Panc1 (cell line): Measurements from ENCODE around the gene IL1RAPL1. TPM values are rescaled to one million over a fixed set of nuclear protein-coding genes. Genes with fewer than 3 reads are reported as not detected.
"Not testable (repeated sequence)": the region's sequence is repeated elsewhere in the genome, so short reads cannot be mapped to it uniquely, and the experiment has no call there.

ENCODE experiments used
- ATAC-seq: fragments of 200-7000 bp; cut with Tn5 transposase; 2 replicates; pipeline ENCODE4 v1.9.1; 2020; ENCODE audit warnings: mild to moderate bottlenecking, moderate library complexity
- BruUV-seq: library from RNA; stranded (reverse); fragments of 400-500 nt; replicated peaks from 2 replicates; lab custom pipeline; 2021; lab: Mats Ljungman, UMichigan
- CTCF ChIA-PET: fragments of 300-600 bp; sonication (Branson Sonifier 250); formaldehyde crosslinking; loops from one replicate; lab custom pipeline; 2022; ENCODE audit warnings: antibody characterized with exemption; lab: Charles Lee
- POLR2A ChIA-PET: fragments of 300-600 bp; sonication (Branson Sonifier 250); formaldehyde crosslinking; loops from one replicate; lab custom pipeline; 2022; ENCODE audit warnings: antibody characterized with exemption; lab: Charles Lee
- DNase-seq: peaks from one replicate; pipeline ENCODE4 v3.0.0-alpha.2; 2010; ENCODE audit warnings: low read depth, low spot score
- H3K27ac ChIP-seq: 2 replicates; pipeline ENCODE4 v1.5.1; 2011; ENCODE audit warnings: mild to moderate bottlenecking, low read length, inconsistent platforms
- H3K27me3 ChIP-seq: fragments of 200-500 bp; sonication (Bioruptor generic); 2 replicates; pipeline ENCODE4 v1.6.0; 2014; ENCODE audit warnings: low read length, inconsistent platforms; ENCODE audit not compliant: control insufficient read depth, insufficient read depth
- H3K36me3 ChIP-seq: fragments of 200-500 bp; sonication (Bioruptor generic); 2 replicates; pipeline ENCODE4 v1.5.1; 2014; ENCODE audit warnings: inconsistent platforms, mild to moderate bottlenecking, low read length, moderate library complexity; ENCODE audit not compliant: control insufficient read depth, insufficient read depth
- H3K4me1 ChIP-seq: 2 replicates; pipeline ENCODE4 v1.5.1; 2011; ENCODE audit warnings: inconsistent platforms, mild to moderate bottlenecking, low read length, moderate library complexity; ENCODE audit not compliant: control insufficient read depth, insufficient read depth
- H3K4me3 ChIP-seq, 2 experiments: 2 replicates each; pipeline ENCODE4 v1.5.1; 2011 to 2012; ENCODE audit warnings: low read depth in 2 of 2, low read length in 2 of 2, mild to moderate bottlenecking in 2 of 2, inconsistent platforms in 1 of 2, moderate library complexity in 1 of 2
- H3K9me3 ChIP-seq: fragments of 200-500 bp; sonication (Bioruptor generic); 2 replicates; pipeline ENCODE4 v1.5.1; 2014; ENCODE audit warnings: low read depth, mild to moderate bottlenecking, inconsistent platforms, low read length, moderate library complexity; ENCODE audit not compliant: control insufficient read depth, insufficient read depth
- POLR2AphosphoS5 ChIP-seq: IDR thresholded peaks from 2 replicates; pipeline ENCODE4 v1.6.1; 2012; ENCODE audit warnings: mild to moderate bottlenecking, low read depth, low read length, moderate library complexity
- REST ChIP-seq, 2 experiments: IDR thresholded peaks; 2 replicates each; pipeline ENCODE4 v1.6.1; 2011 to 2012; ENCODE audit warnings: low read depth in 2 of 2, control low read depth in 1 of 2, low read length in 1 of 2, mild to moderate bottlenecking in 1 of 2, moderate library complexity in 1 of 2; ENCODE audit not compliant: insufficient read depth in 1 of 2
- SIN3A ChIP-seq: IDR thresholded peaks from 2 replicates; pipeline ENCODE4 v1.6.1; 2012; ENCODE audit warnings: low read depth, mild to moderate bottlenecking, low read length, moderate library complexity, borderline replicate concordance; ENCODE audit not compliant: insufficient read depth
- in situ Hi-C: cut with HindIII; loops from 2 replicates; pipeline ENCODE4 v1.10.0; 2016; ENCODE audit warnings: low sequenced_read_pairs, low pct_unique_long_range_greater_than_20kb
- intact Hi-C: fragments of 100-400 bp; cut with micrococcal nuclease; formaldehyde crosslinking; loops from one replicate; pipeline ENCODE4 v1.10.0; 2022; ENCODE audit not compliant: unreplicated experiment
- total RNA-seq: library from RNA; stranded (reverse); gene quantifications from one replicate; pipeline ENCODE4 v1.2.1, GENCODE V29; 2021; ENCODE audit not compliant: unreplicated experiment
- TF ChIP-seq, protein P1 (sequence below): fragments of 450-650 bp; IDR thresholded peaks from 2 replicates; pipeline ENCODE4 v1.5.1; 2017; ENCODE audit warnings: mild to moderate bottlenecking

The IL1RAPL1 gene
- total RNA-seq, 1 experiment from 2014 or later = 0.59 TPM

DNA sequence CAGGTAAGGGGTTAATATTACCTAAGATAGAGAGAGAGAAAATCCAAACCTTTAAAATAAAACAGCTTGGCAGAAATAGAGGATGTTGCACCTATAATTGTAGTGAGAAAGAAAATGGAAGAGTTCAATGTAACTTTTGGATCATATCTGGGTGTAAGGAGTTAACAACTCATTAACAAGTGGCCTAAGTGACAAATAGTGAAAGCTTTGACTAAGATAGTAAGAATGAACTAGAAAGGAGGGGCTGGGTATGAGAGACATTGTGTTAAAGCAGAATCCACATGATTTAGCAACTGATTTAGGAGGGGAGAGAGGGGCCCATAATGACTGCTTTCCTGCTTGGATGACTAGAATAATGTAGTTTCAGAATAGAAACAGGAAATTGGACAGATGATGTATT, 761.0 kb downstream of the IL1RAPL1 start:
- no peak overlapping the region for H3K4me3 ChIP-seq
- H3K27ac ChIP-seq = no peak overlapping the region
- H3K4me1 ChIP-seq = no peaks in the 10 kb centered on the region
- BruUV-seq = no TSS peak
- DNase-seq (no peak), ATAC-seq (no peak)
- no peaks in the 10 kb centered on the region for H3K27me3 ChIP-seq
- TF ChIP-seq SIN3A (no peak), REST (IDR thresholded peaks at IDR 0.05; ENCODE audit: insufficient read depth in 1 of 2, low read depth in 2 of 2, low read length in 1 of 2) (no peak), POLR2AphosphoS5 (no peak)
- TF ChIP-seq, protein P1, sequence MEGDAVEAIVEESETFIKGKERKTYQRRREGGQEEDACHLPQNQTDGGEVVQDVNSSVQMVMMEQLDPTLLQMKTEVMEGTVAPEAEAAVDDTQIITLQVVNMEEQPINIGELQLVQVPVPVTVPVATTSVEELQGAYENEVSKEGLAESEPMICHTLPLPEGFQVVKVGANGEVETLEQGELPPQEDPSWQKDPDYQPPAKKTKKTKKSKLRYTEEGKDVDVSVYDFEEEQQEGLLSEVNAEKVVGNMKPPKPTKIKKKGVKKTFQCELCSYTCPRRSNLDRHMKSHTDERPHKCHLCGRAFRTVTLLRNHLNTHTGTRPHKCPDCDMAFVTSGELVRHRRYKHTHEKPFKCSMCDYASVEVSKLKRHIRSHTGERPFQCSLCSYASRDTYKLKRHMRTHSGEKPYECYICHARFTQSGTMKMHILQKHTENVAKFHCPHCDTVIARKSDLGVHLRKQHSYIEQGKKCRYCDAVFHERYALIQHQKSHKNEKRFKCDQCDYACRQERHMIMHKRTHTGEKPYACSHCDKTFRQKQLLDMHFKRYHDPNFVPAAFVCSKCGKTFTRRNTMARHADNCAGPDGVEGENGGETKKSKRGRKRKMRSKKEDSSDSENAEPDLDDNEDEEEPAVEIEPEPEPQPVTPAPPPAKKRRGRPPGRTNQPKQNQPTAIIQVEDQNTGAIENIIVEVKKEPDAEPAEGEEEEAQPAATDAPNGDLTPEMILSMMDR = no peak
- CTCF ChIA-PET = no interaction called here
- intact Hi-C loops (no loop called here), in situ Hi-C loops (no loop called here)
- POLR2A ChIA-PET = interaction anchor here (0.5 kb wide), 1 partner anchor 275 kb away, joined by 4 read pairs; no protein-coding TSS in a partner anchor
- no peaks in the 10 kb centered on the region for H3K9me3 ChIP-seq
- no peaks in the 10 kb centered on the region for H3K36me3 ChIP-seq

- DNase-seq (no peak), ATAC-seq (no peak)
- in situ Hi-C loops (no loop called here), intact Hi-C loops (no loop called here)
- H3K27ac ChIP-seq = no peak overlapping the region
- no peaks in the 10 kb centered on the region for H3K36me3 ChIP-seq
- CTCF ChIA-PET = no interaction called here
- no peaks in the 10 kb centered on the region for H3K27me3 ChIP-seq
- POLR2A ChIA-PET = no interaction called here
- H3K4me3 ChIP-seq = no peak overlapping the region
- H3K9me3 ChIP-seq = no peaks in the 10 kb centered on the region
- no peaks in the 10 kb centered on the region for H3K4me1 ChIP-seq
- BruUV-seq = no TSS peak
- TF ChIP-seq, protein P1 = no peak
Observed at GRCh38 chrX:29359276-29359675, 772.0 kb downstream of the IL1RAPL1 start.

DNA sequence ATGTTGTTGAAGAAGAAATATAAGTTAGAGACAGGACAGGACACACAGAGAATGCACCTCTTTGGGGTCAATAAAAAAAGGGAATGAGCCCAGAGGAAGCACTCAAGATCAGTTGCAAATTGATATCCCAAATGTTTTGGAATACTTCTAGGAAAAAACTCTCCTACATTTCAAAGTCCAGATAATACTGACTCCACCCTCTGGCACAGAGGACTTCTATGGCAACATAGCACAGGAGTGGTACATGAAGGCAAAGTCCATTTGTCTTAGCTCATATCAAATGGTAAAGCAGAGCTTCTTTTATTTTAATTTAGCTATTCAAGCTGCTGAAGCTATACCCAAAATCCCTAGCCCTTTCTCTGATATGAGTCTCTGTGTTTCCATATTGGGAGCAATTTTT, 787.5 kb downstream of the IL1RAPL1 start:
- H3K9me3 ChIP-seq, in situ Hi-C loops, DNase-seq, H3K4me3 ChIP-seq, H3K27ac ChIP-seq, intact Hi-C loops, H3K4me1 ChIP-seq, H3K36me3 ChIP-seq, BruUV-seq, ATAC-seq, CTCF ChIA-PET, H3K27me3 ChIP-seq: not testable (repeated sequence)
- POLR2A ChIA-PET = interaction anchor here (0.7 kb wide), 1 partner anchor 184 kb away, joined by 19 read pairs; no protein-coding TSS in a partner anchor
